ENCODE results near the gene SYT10.
"Not testable (repeated sequence)": the region's sequence is repeated elsewhere in the genome, so short reads cannot be mapped to it uniquely, and the experiment has no call there.

Gene SYT10

GRCh38 chr12:33349791-33350190 lies 89.8 kb downstream of the SYT10 start:
- DNase-seq (ENCODE audit: low spot score): no peak

- DNase-seq (ENCODE audit: low spot score): not testable (repeated sequence)
Observed at GRCh38 chr12:33331961-33332398, 107.6 kb downstream of the SYT10 start.

GRCh38 chr12:33330940-33331339 lies 108.7 kb downstream of the SYT10 start:
- no peak for DNase-seq (ENCODE audit: low spot score)
